ENCODE data around the gene RBM20. TPM values are rescaled to one million over a fixed set of nuclear protein-coding genes. Genes with fewer than 3 reads are reported as not detected.

RBM20 gene
- total RNA-seq, 1 experiment from 2014 or later, result 0.17 TPM

DNA sequence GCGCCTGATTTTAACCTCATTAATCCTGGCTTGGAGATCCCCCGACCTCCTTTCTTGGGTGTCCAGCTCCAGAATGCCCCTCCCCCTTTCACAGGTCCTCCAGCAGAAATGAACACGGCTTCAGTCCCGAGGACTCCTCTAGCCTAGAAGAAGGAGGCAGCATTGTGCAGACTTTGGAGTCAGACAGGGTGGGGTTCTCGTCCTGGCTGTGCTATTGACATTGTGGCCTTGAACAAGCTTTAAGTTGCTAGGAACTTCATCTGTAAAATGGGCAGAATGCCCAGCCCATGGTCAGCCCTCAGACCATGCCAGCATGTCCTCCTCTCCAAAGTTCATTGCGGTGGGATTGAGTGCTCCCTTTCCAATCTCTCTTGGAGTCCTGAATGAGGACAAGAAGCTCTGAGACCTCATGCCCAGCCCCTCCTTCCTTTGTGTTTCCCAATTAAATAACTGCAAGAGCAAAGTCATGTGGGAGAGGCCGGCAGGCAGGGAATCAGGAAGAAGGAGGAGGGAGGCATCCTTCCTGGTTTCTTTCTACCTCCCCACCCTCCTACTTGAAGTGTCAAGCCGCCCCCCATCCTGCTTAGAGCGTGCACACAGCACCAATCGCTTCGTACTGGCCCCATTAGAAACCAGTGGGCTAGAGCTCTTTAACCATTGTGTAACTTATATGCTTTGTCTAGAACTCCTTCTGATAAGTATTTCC is 86.4 kb downstream of the RBM20 start:
- no peak overlapping the region for H3K27ac ChIP-seq (ENCODE audit: insufficient read length, low read depth, low read length)
- no peak overlapping the region for H4K8ac ChIP-seq (replicated peaks; ENCODE audit: insufficient read length, low read depth, low read length)
- no peak overlapping the region for H4K5ac ChIP-seq (ENCODE audit: insufficient read length, low read depth, low read length)
- H4K20me1 ChIP-seq (ENCODE audit: control insufficient read depth, insufficient read depth, insufficient read length), result no peaks in the 10 kb centered on the region
- H3K18ac ChIP-seq (ENCODE audit: insufficient read length, low read depth, low read length), result no peak overlapping the region
- TF ChIP-seq CTCF (conservative IDR thresholded peaks at IDR 0.05), result no peak
- H3K4me2 ChIP-seq (ENCODE audit: insufficient read depth, insufficient read length, low read length), result no peak overlapping the region
- no peak overlapping the region for H2BK20ac ChIP-seq (ENCODE audit: low read depth, low read length, poor library complexity, severe bottlenecking)
- H2BK15ac ChIP-seq (ENCODE audit: low read depth, low read length), result no peak overlapping the region; the same call in 1 of the 2 replicates
- peaks cover 2% of the 10 kb centered on the region; the same call in 1 of the 2 replicates for H3K4me1 ChIP-seq (ENCODE audit: insufficient read depth, low read length)
- Mint-ChIP-seq H3K4me1 (peaks cover 6 to 7% of the 10 kb centered on the region in 2 experiments), H3K9me3 (no peaks in the 10 kb centered on the region), H3K27me3 (ENCODE audit: low read depth) (peaks cover 2% of the 10 kb centered on the region), H3K36me3 (ENCODE audit: insufficient read depth in 1 of 3, low read depth in 3 of 3) (no peaks in the 10 kb centered on the region), H3K27ac (no peak overlapping the region), H3K4me3 (no peak overlapping the region)
- H3K23me2 ChIP-seq (ENCODE audit: insufficient read length, low read depth, low read length, poor library complexity, severe bottlenecking), result no peaks in the 10 kb centered on the region
- no peaks in the 10 kb centered on the region for H3K79me1 ChIP-seq (ENCODE audit: insufficient read depth, low read depth, low read length, poor library complexity, severe bottlenecking)
- no peak overlapping the region for H2BK12ac ChIP-seq (ENCODE audit: insufficient read length, low read depth, low read length)
- no peak overlapping the region for H3K4ac ChIP-seq (ENCODE audit: low read depth, low read length)
- no peak overlapping the region for H2BK5ac ChIP-seq (ENCODE audit: insufficient read length, low read length)
- H3K56ac ChIP-seq (ENCODE audit: insufficient read length, low read depth, low read length), result no peak overlapping the region
- DNase-seq, result no peak
- H3K23ac ChIP-seq (ENCODE audit: insufficient read length, low read depth, low read length), result no peak overlapping the region
- no peak overlapping the region for H2BK120ac ChIP-seq (ENCODE audit: low read depth, low read length, poor library complexity, severe bottlenecking)
- H3T11ph ChIP-seq (ENCODE audit: low read length), result no peak overlapping the region
- no peaks in the 10 kb centered on the region for H3K9me3 ChIP-seq (ENCODE audit: control insufficient read depth, low read depth, low read length)
- no peak overlapping the region for H2AK5ac ChIP-seq (ENCODE audit: insufficient read length, low read length)
- no peak overlapping the region for H3K9ac ChIP-seq (ENCODE audit: extremely low read depth, insufficient read length, low read length)
- H2AFZ ChIP-seq (ENCODE audit: low read length), result no peak overlapping the region
- no peaks in the 10 kb centered on the region for H3K79me2 ChIP-seq (ENCODE audit: insufficient read depth, low read length)
- H4K91ac ChIP-seq (ENCODE audit: insufficient read length, low read depth, low read length), result no peak overlapping the region
- H3K27me3 ChIP-seq (ENCODE audit: insufficient read depth, low read length), result no peaks in the 10 kb centered on the region
- no CpG with 5 or more reads among the region's 11 CpGs for WGBS (ENCODE audit: extremely low coverage, insufficient read length, low lambda C conversion rate)
- no peak overlapping the region for H3K14ac ChIP-seq (ENCODE audit: insufficient read depth, low read length)
